NCI-H1436 treated with DMSO at 0.1 percent for 48 hours (cell line): ENCODE measurements around the gene POR.
"Not testable (repeated sequence)": the region's sequence is repeated elsewhere in the genome, so short reads cannot be mapped to it uniquely, and the experiment has no call there.

Experiments
- DNase-seq: peaks from one replicate; lab custom pipeline; 2025; lab: John Stamatoyannopoulos, UW

The POR gene

DNA sequence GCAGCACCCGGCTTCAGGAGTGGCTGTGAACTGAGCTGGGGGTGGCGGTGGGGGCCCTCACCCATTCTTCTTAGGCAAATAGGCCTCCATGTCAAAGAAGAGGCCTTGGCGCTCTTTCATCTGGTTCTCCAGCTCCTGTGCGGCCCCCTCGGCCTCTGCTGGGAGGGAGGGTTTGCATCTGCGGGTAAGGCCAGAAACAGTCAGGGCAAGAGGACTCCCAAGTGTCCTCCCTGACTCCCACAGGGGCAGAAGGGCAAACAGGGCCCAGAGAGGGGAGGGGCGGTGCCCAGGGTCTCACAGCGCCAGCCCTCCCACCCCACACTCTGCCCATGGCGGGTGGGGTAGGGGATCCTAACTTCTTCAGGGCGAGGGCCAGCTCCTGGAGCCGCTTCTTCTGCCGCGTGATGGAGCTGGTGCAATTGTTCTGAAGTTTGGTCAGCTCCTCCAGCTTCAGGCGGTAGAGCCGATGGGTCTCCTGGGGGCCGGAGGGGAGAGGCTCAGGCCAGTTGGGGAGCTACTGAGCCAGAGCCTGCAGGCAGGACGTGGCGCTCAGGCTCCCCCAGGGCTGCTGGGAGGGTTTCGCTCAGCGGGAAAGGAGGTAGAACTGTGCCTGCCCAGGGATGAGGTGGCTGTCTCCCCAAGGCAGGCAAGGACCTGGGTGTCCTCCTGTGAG is 77.3 kb downstream of the POR start:
- no peak for DNase-seq

- DNase-seq: no peak
Measured at GRCh38 chr7:75993689-75994387, 78.9 kb downstream of the POR start.

GRCh38 chr7:75994388-75995051 is 79.6 kb downstream of the POR start, which contains the start of gene TMEM120A:
Gene TMEM120A, minus strand, starts transcription at chr7:75994595. Its CDS starts 25 bp downstream, at chr7:75994570.
- DNase-seq: peak; percentile 44

GRCh38 chr7:75995052-75995471 is 80.1 kb downstream of the POR start:
- DNase-seq: no peak

- DNase-seq: no peak
Measured at GRCh38 chr7:75995996-75996395, 81.0 kb downstream of the POR start.

GRCh38 chr7:75996476-75996875 is 81.5 kb downstream of the POR start:
- no peak for DNase-seq

- DNase-seq: no peak
Measured at GRCh38 chr7:75998038-75998437, 83.1 kb downstream of the POR start.

- DNase-seq: no peak
Measured at GRCh38 chr7:76000566-76000965, 85.6 kb downstream of the POR start.

DNA sequence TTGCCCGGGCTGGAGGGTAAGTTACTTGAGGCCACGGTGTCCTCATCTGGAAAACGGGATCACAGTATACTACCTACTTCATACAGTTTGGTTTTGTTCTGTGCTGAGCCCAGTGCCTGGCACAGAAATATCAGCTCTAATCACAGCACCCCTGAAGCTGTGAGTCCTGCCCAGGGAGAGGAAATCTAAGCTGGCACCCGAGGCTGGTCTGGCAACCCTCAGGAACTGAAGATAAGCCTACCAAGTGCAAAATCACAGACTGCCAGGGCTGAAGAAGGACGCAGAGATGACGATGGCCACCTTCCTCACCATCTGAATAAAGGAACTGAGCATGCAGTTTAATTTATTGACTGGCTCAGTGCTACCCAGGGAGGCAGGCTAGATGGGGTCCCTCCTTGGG is 87.2 kb downstream of the POR start:
- no peak for DNase-seq

GRCh38 chr7:76002822-76003221 is 87.9 kb downstream of the POR start:
- no peak for DNase-seq

DNA sequence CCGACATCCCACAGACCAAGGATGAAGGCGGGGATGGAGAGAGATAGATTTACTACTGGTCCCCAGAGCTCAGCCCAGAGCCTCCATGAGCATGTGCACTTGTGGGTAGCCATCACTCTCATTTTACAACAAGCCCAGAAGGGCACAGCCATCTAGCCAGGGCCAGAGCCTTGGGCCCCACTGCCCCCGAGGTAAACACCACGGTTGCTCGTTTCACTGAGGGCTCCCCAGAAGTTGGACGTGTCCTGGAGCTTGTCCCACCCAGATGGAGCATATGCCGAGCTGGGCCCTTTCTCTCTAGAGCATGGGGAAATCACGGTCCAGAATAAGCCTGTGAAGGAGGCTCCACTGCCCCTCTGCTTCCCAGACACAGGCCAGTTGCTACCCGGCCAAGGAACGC is 88.4 kb downstream of the POR start:
- no peak for DNase-seq

GRCh38 chr7:76005004-76005403 is 90.0 kb downstream of the POR start:
- DNase-seq: not testable (repeated sequence)

DNA sequence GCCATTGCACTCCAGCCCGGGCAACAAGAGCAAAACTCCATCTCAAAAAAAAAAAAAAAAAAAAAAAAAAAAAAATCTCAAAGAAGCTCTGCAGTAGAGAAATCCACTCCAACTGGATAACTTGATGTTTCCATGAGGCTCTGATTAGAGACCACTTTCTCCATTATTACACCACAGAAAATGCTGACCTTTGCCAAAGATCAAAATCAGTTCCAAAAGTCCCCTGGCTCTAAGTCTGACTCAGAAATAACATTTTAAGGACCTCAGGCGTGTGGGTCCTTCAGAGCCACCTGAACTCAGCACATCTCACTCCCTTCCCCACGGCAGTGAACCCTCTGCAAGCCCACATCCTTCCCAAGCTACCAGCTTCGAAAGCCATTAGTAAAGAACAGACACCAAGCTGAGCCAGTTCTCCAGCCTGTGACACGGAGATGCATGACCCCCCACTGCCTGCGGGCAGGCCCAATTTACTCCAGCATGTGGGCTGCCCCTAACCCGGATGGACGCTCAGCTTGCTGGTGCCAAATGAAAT is 93.3 kb downstream of the POR start:
- DNase-seq: no peak

GRCh38 chr7:76009672-76010600 is 95.0 kb downstream of the POR start:
- no peak for DNase-seq

- no peak for DNase-seq
Measured at GRCh38 chr7:76011442-76011861, 96.5 kb downstream of the POR start.

DNA sequence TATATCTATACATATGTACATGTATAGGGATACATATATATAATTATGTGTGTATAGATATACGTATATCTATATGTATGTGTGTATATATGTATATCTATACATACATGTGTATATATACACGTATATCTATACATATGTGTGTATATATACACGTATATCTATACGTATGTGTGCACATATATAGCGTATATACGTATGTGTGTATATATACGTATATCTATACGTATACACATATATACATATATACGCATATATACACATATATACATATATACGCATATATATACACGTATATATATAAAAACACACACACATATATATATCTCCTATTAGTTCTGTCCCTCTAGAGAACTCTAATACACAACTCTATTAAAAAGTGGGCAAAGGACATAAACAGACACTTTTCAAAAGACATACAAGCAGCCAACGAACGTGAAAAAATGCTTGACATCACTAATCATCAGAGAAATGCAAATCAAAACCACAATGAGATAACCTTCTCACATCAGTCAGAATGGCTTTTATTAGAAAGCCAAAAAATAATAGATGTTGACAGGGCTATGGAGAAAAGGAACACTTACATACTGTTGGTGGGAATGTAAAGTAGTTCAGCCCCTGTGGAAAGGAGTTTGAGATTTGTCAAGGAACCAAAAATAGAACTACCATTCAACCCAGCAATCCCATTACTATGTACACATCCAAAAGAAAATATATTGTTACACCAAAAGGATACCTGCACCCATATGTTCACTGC is 101.4 kb downstream of the POR start:
- no peak for DNase-seq

GRCh38 chr7:76018520-76018919 is 103.6 kb downstream of the POR start:
- DNase-seq: not testable (repeated sequence)

DNA sequence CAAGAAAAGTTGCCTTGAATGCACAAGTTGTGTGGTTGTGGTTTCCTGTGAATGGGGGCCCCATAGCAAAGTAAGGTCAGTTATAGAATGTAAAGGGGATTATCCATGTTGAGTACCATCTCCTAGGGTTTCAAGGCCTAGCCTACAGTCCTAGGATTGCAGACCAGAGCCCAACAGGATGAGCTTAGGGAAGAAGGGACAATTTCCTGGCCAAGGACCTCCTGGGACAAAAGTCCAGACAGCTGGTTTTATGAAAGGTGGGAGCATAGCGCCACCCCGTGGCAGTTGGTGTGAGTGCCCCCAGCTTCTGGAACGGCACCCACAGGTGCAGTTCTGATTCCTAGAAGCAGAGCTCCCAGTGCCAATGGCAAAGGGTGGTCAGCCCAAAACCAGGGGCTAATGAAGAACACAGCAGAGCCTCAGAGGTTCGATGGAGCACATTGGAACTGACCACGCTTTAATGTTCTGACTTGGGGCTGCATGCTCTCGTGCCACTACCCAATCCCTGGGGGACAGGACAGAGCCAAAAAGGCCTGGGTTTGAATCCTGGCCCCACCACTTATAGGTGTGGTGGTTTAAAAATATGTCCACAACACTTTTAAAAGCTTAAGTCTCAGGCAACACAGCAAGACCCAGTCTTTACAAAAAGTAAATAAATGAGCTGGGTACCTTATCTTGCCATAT is 105.2 kb downstream of the POR start:
- DNase-seq: no peak

- DNase-seq: no peak
Measured at GRCh38 chr7:76022026-76022780, 107.2 kb downstream of the POR start.

DNA sequence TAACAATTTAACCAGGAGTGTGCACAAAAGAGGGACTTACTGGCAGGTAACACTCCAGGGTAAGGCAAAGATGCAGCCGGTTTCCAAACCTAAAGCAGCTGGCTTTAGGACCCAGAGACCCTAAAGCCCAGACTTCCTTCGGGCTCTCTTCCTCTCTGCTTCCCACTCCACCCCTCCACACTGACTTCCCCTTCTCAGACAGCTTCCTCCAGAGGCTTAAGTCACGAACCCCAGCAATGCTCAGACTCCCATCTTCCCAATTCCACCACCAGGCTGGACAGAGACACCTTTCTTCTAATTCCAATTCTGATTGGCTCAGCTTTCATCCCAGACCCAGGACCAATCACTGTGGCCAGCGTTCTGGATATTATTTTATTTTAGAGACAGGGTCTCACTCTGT is 108.0 kb downstream of the POR start:
- DNase-seq: no peak
